ENCODE results near the gene IQCK.

- TF ChIP-seq POLR2AphosphoS5 (IDR thresholded peaks at IDR 0.05; ENCODE audit: borderline replicate concordance, low read depth, low read length) (no peak), EZH2 (IDR thresholded peaks at IDR 0.05) (no peak), FOXP2 (optimal IDR thresholded peaks at IDR 0.05; ENCODE audit: control extremely low read depth, extremely low read length, insufficient read depth) (no peak)
Observed at GRCh38 chr16:19733551-19733950, 15.5 kb downstream of the IQCK start.

All from SK-N-MC (cell line).